HepG2 (cell line): Measurements from ENCODE around the gene IGFBP7. TPM values are rescaled to one million over a fixed set of nuclear protein-coding genes. Genes with fewer than 3 reads are reported as not detected.

Experiments
- ATAC-seq: fragments of 200-7000 bp; cut with Tn5 transposase; 3 replicates; pipeline ENCODE4 v1.9.1; 2020; ENCODE audit warnings: mild to moderate bottlenecking, moderate library complexity
- BruUV-seq: library from RNA; stranded (reverse); fragments of 400-500 nt; replicated peaks from 2 replicates; lab custom pipeline; 2021; lab: Mats Ljungman, UMichigan
- CTCF ChIA-PET: fragments of 300-600 bp; formaldehyde crosslinking; extraction: SDS; loops from one replicate; lab custom pipeline; 2021; ENCODE audit warnings: low total read pairs, inconsistent platforms, low intra/inter-chr PET ratio; lab: Yijun Ruan, JAX
- POLR2A ChIA-PET: fragments of 350-600 bp; sonication (Branson Sonifier 250); formaldehyde crosslinking; loops from one replicate; lab custom pipeline; 2020; ENCODE audit warnings: antibody characterized with exemption, inconsistent platforms; lab: Yijun Ruan, JAX
- DNase-seq: peaks from one replicate; pipeline ENCODE4 v3.0.0-alpha.2; 2015; ENCODE audit warnings: low spot score
- FAIRE-seq: peaks from 3 replicates; lab custom pipeline; 2011; peaks lifted over from hg19 to GRCh38; lab: Jason Lieb, UNC
- H2AFZ ChIP-seq: one replicate; pipeline ENCODE4 v1.6.1; 2011; ENCODE audit warnings: low read length, inconsistent platforms
- H3K27ac ChIP-seq: fragments of 300-600 bp; 3 replicates; pipeline ENCODE4 v1.8.0; 2011; ENCODE audit warnings: mixed run types, mild to moderate bottlenecking, mixed read lengths, low read length, inconsistent platforms; ENCODE audit not compliant: insufficient read depth; ENCODE audit errors: extremely low read length
- H3K27me3 ChIP-seq, 2 experiments: fragments of 200-600 bp in 1 of 2; 2 replicates in 1 of 2; 3 replicates in 1 of 2; pipeline versions ENCODE4 v1.6.0 to v1.8.0; 2011; ENCODE audit warnings: low read length in 2 of 2, mild to moderate bottlenecking in 2 of 2, moderate library complexity in 2 of 2, inconsistent platforms in 1 of 2; ENCODE audit not compliant: insufficient read depth in 2 of 2, control insufficient read depth in 1 of 2
- H3K36me3 ChIP-seq, 2 experiments: fragments of 200-600 bp in 1 of 2; replicated peaks in 1 of 2; 2 replicates in 1 of 2; 3 replicates in 1 of 2; pipeline versions ENCODE4 v1.5.1 to v1.8.0; 2011; ENCODE audit warnings: low read length in 2 of 2, inconsistent platforms in 1 of 2; ENCODE audit not compliant: insufficient read depth in 2 of 2, control insufficient read depth in 1 of 2
- H3K4me1 ChIP-seq: 2 replicates; pipeline ENCODE4 v1.5.1; 2012; ENCODE audit warnings: low read length, inconsistent platforms; ENCODE audit not compliant: insufficient read depth
- H3K4me2 ChIP-seq: 2 replicates; pipeline ENCODE4 v1.6.0; 2011; ENCODE audit warnings: low read depth, low read length, inconsistent platforms
- H3K4me3 ChIP-seq, 3 experiments: fragments of 200-600 bp in 1 of 3; sonication (generic), shearing (Covaris generic) in 1 of 3; replicated peaks in 1 of 3; 2 replicates each; pipeline ENCODE4 v1.5.1; 2011 to 2016; ENCODE audit warnings: low read length in 3 of 3, inconsistent platforms in 2 of 3, low read depth in 2 of 3, mild to moderate bottlenecking in 2 of 3, control low read depth in 1 of 3, mixed read lengths in 1 of 3; ENCODE audit not compliant: insufficient read depth in 1 of 3
- H3K79me2 ChIP-seq: one replicate; pipeline ENCODE4 v1.6.1; 2011; ENCODE audit warnings: low read length, inconsistent platforms; ENCODE audit not compliant: insufficient read depth
- H3K9ac ChIP-seq: 2 replicates; pipeline ENCODE4 v1.6.0; 2011; ENCODE audit warnings: mild to moderate bottlenecking, low read depth, low read length, inconsistent platforms; ENCODE audit not compliant: insufficient read depth
- H3K9me3 ChIP-seq: 2 replicates; pipeline ENCODE4 v1.5.1; 2012; ENCODE audit warnings: mild to moderate bottlenecking, low read length
- H4K20me1 ChIP-seq: 2 replicates; pipeline ENCODE4 v1.6.0; 2011; ENCODE audit warnings: inconsistent platforms, mild to moderate bottlenecking, low read length, moderate library complexity; ENCODE audit not compliant: insufficient read depth
- ARID3A ChIP-seq: IDR thresholded peaks from 2 replicates; pipeline ENCODE4 v1.6.1; 2012; ENCODE audit warnings: low read depth, low read length, improper control_type of control experiment
- CC2D1A ChIP-seq: sonication (generic); formaldehyde crosslinking; IDR thresholded peaks from 2 replicates; pipeline ENCODE4 v1.8.1; 2023; ENCODE audit warnings: mild to moderate bottlenecking, missing genetic modification reagents
- E2F5 ChIP-seq: sonication (generic); formaldehyde crosslinking; conservative IDR thresholded peaks from 2 replicates; pipeline ENCODE4 v1.4.0; 2020; ENCODE audit warnings: missing genetic modification reagents
- FLYWCH1 ChIP-seq: sonication (generic); formaldehyde crosslinking; IDR thresholded peaks from 2 replicates; pipeline ENCODE4 v1.8.1; 2023; ENCODE audit warnings: mild to moderate bottlenecking, missing genetic modification reagents
- GABPA ChIP-seq, 2 experiments: IDR thresholded peaks; 2 replicates each; pipeline ENCODE4 v1.6.1; 2011 to 2016; ENCODE audit warnings: low read depth in 2 of 2, low read length in 1 of 2, missing biosample characterization in 1 of 2, missing genetic modification characterization in 1 of 2
- IKZF1 ChIP-seq: fragments of 450-650 bp; IDR thresholded peaks from 2 replicates; pipeline ENCODE4 v1.7.1; 2016
- SALL2 ChIP-seq: sonication (generic); formaldehyde crosslinking; IDR thresholded peaks from 2 replicates; pipeline ENCODE4 v1.8.1; 2023; ENCODE audit warnings: mild to moderate bottlenecking, missing genetic modification reagents, inconsistent platforms
- SRSF9 ChIP-seq: fragments of 200-400 bp; formaldehyde crosslinking; IDR thresholded peaks from 2 replicates; pipeline ENCODE4 v1.6.1; 2018; ENCODE audit warnings: borderline replicate concordance, mild to moderate bottlenecking, low read depth, low read length; ENCODE audit not compliant: insufficient read depth, poor library complexity, severe bottlenecking
- ZBTB1 ChIP-seq: sonication (generic); formaldehyde crosslinking; IDR thresholded peaks from 2 replicates; pipeline ENCODE4 v1.4.0; 2020; ENCODE audit warnings: missing genetic modification reagents, borderline replicate concordance
- ZBTB21 ChIP-seq: sonication (generic); formaldehyde crosslinking; IDR thresholded peaks from 2 replicates; pipeline ENCODE4 v1.4.0; 2020; ENCODE audit warnings: missing genetic modification reagents
- ZNF20 ChIP-seq: sonication (generic); formaldehyde crosslinking; IDR thresholded peaks from 2 replicates; pipeline ENCODE4 v1.4.0; 2020; ENCODE audit warnings: mild to moderate bottlenecking, moderate library complexity, missing genetic modification reagents
- ZNF430 ChIP-seq: sonication (generic); formaldehyde crosslinking; IDR thresholded peaks from 2 replicates; pipeline ENCODE4 v1.9.0; 2021; ENCODE audit warnings: mild to moderate bottlenecking, missing genetic modification reagents
- ZNF563 ChIP-seq: sonication (generic); formaldehyde crosslinking; IDR thresholded peaks from 2 replicates; pipeline ENCODE4 v1.8.0; 2022; ENCODE audit warnings: mild to moderate bottlenecking, moderate library complexity, missing genetic modification reagents
- ZNF564 ChIP-seq: sonication (generic); formaldehyde crosslinking; IDR thresholded peaks from 2 replicates; pipeline ENCODE4 v1.8.1; 2023; ENCODE audit warnings: mild to moderate bottlenecking, missing genetic modification reagents
- ZNF614 ChIP-seq: IDR thresholded peaks from 2 replicates; pipeline ENCODE4 v1.6.1; 2018; ENCODE audit warnings: missing biosample characterization, missing genetic modification reagents, inconsistent platforms, borderline replicate concordance
- ZNF780A ChIP-seq: sonication (generic); formaldehyde crosslinking; IDR thresholded peaks from 2 replicates; pipeline ENCODE4 v1.8.0; 2022; ENCODE audit warnings: mild to moderate bottlenecking, missing genetic modification reagents, moderate library complexity
- ZNF784 ChIP-seq: sonication (generic); formaldehyde crosslinking; IDR thresholded peaks from 2 replicates; pipeline ENCODE4 v1.5.1; 2020; ENCODE audit warnings: missing genetic modification reagents, mild to moderate bottlenecking, borderline replicate concordance
- ZNF891 ChIP-seq: sonication (generic); formaldehyde crosslinking; IDR thresholded peaks from 2 replicates; pipeline ENCODE4 v1.5.0; 2020; ENCODE audit warnings: mild to moderate bottlenecking, missing genetic modification reagents
- in situ Hi-C: cut with HindIII; loops from 2 replicates; pipeline ENCODE4 v1.10.0; 2017; ENCODE audit warnings: low pct_unique_long_range_greater_than_20kb; ENCODE audit not compliant: extremely low pct_ligation_motif_present
- intact Hi-C: fragments of 100-400 bp; cut with micrococcal nuclease; formaldehyde crosslinking; loops from one replicate; pipeline ENCODE4 v1.10.0; 2022; ENCODE audit not compliant: unreplicated experiment
- polyA plus RNA-seq, 8 experiments: library from polyadenylated mRNA; depleted of rRNA in 3 of 8; stranded (reverse) in 7 of 8; unstranded in 1 of 8; fragments of >200 nt; fragmentation: Illumina TruSeq in 4 of 8; extraction: Trizol in 4 of 8; gene quantifications; 2 replicates each; pipeline versions ENCODE4 v1.2.1 to v1.2.3, GENCODE V29; 2011 to 2016; ENCODE audit warnings: low read depth in 4 of 8, missing spikeins in 1 of 8, mixed read lengths in 1 of 8; ENCODE audit not compliant: insufficient read depth in 1 of 8
- total RNA-seq, 5 experiments: library from RNA; depleted of rRNA; stranded (reverse); fragments of >200 nt; fragmentation: Illumina TruSeq; extraction: Trizol; gene quantifications; 2 replicates each; pipeline ENCODE4 v1.2.3, GENCODE V29; 2016; ENCODE audit warnings: low read depth in 1 of 5

IGFBP7 gene
- total and polyA plus RNA-seq, 2 of the 13 experiments (the other 11 are each of a cell fraction or from before 2014, with no cell fraction given): 1.1 to 1.3 TPM

- H3K4me1 ChIP-seq: no peaks in the 10 kb centered on the region
- no peak for TF ChIP-seq ZNF563 (CRISPR knock-in tag)
- TF ChIP-seq SRSF9: no peak
- TF ChIP-seq FLYWCH1 (CRISPR knock-in tag): no peak
- no peak for TF ChIP-seq ZNF784 (CRISPR knock-in tag)
- no peak for TF ChIP-seq GABPA (IDR thresholded peaks at IDR 0.05; ENCODE audit: low read depth, low read length)
- TF ChIP-seq GABPA (CRISPR knock-in tag; IDR thresholded peaks at IDR 0.05; ENCODE audit: low read depth): no peak
- TF ChIP-seq ZNF780A (CRISPR knock-in tag): no peak
- no peak for TF ChIP-seq IKZF1
- no peak for TF ChIP-seq ZBTB1 (CRISPR knock-in tag)
- no peak for TF ChIP-seq ZNF891 (CRISPR knock-in tag)
- no peaks in the 10 kb centered on the region for H3K79me2 ChIP-seq
- no peak overlapping the region for H2AFZ ChIP-seq
- H3K9ac ChIP-seq: no peak overlapping the region
- H3K4me3 ChIP-seq: no peak overlapping the region
- H3K36me3 ChIP-seq: no peaks in the 10 kb centered on the region
- H3K4me2 ChIP-seq: no peak overlapping the region
- DNase-seq (no peak), FAIRE-seq (no peak), ATAC-seq (no peak)
- ChIA-PET CTCF (no interaction called here), POLR2A (no interaction called here)
- H3K27ac ChIP-seq: no peak overlapping the region
- intact Hi-C loops: no loop called here
- in situ Hi-C loops: no loop called here
- H4K20me1 ChIP-seq: no peaks in the 10 kb centered on the region
- no peaks in the 10 kb centered on the region for H3K27me3 ChIP-seq
- H3K9me3 ChIP-seq: no peaks in the 10 kb centered on the region
- BruUV-seq: no TSS peak
Observed at GRCh38 chr4:57139783-57140182, 29.6 kb upstream of the IGFBP7 start.

GRCh38 chr4:57137261-57137660 lies 27.1 kb upstream of the IGFBP7 start:
- no TSS peak for BruUV-seq
- no peak for ATAC-seq
- Histone ChIP-seq H4K20me1 (no peaks in the 10 kb centered on the region), H2AFZ (no peak overlapping the region), H3K36me3 (no peaks in the 10 kb centered on the region), H3K4me1 (peaks cover 3% of the 10 kb centered on the region; the same call in 1 of the 2 replicates), H3K79me2 (no peaks in the 10 kb centered on the region), H3K9ac (no peak overlapping the region), H3K4me2 (no peak overlapping the region), H3K27me3 (no peaks in the 10 kb centered on the region), H3K27ac (no peak overlapping the region), H3K4me3 (no peak overlapping the region), H3K9me3 (no peaks in the 10 kb centered on the region)
- in situ Hi-C loops (no loop called here), intact Hi-C loops (no loop called here)
- DNase-seq: no peak
- no peak for FAIRE-seq
- POLR2A ChIA-PET: no interaction called here
- CTCF ChIA-PET: no interaction called here
- TF ChIP-seq ZBTB21 (CRISPR knock-in tag) (no peak), ZNF430 (CRISPR knock-in tag) (no peak), E2F5 (CRISPR knock-in tag) (no peak), ARID3A (no peak), ZNF614 (CRISPR knock-in tag) (no peak), ZNF20 (no peak), CC2D1A (CRISPR knock-in tag) (no peak), ZNF564 (CRISPR knock-in tag) (no peak), SALL2 (CRISPR knock-in tag) (no peak)
